Chondrocyte (in vitro differentiated cells): ENCODE data around the gene REEP6. TPM values are rescaled to one million over a fixed set of nuclear protein-coding genes. Genes with fewer than 3 reads are reported as not detected.

Source experiments
- DNase-seq: peaks from one replicate; pipeline ENCODE4 v3.0.0; 2021; ENCODE audit warnings: mixed read lengths, low spot score
- H3K27ac Mint-ChIP-seq: one replicate; pipeline ENCODE4 v1.8.0; 2021; ENCODE audit warnings: mild to moderate bottlenecking, moderate library complexity, mixed read lengths; ENCODE audit not compliant: unreplicated experiment
- H3K27me3 Mint-ChIP-seq: 2 replicates; pipeline ENCODE4 v1.8.0; 2021; ENCODE audit warnings: low read depth, mixed read lengths
- H3K36me3 Mint-ChIP-seq: 2 replicates; pipeline ENCODE4 v1.8.0; 2021; ENCODE audit warnings: low read depth, mixed read lengths
- H3K4me1 Mint-ChIP-seq: 2 replicates; pipeline ENCODE4 v1.8.0; 2021; ENCODE audit warnings: low read depth, mild to moderate bottlenecking, mixed read lengths
- H3K4me3 Mint-ChIP-seq: one replicate; pipeline ENCODE4 v1.8.0; 2021; ENCODE audit warnings: mild to moderate bottlenecking, moderate library complexity, mixed read lengths; ENCODE audit not compliant: unreplicated experiment
- H3K9me3 Mint-ChIP-seq: 2 replicates; pipeline ENCODE4 v1.8.0; 2021; ENCODE audit warnings: low read depth, mixed read lengths
- total RNA-seq: library from RNA; stranded (reverse); gene quantifications from 3 replicates; pipeline ENCODE4 v1.2.1, GENCODE V29; 2021
- TF ChIP-seq, protein P1 (sequence below): fragments of 200-600 bp; sonication (generic); IDR thresholded peaks from 2 replicates; pipeline ENCODE4 v1.5.0; 2021; ENCODE audit warnings: antibody characterized with exemption, mild to moderate bottlenecking, moderate library complexity

REEP6 gene
- total RNA-seq, 1 donor from 2014 or later: 2.8 TPM

DNA sequence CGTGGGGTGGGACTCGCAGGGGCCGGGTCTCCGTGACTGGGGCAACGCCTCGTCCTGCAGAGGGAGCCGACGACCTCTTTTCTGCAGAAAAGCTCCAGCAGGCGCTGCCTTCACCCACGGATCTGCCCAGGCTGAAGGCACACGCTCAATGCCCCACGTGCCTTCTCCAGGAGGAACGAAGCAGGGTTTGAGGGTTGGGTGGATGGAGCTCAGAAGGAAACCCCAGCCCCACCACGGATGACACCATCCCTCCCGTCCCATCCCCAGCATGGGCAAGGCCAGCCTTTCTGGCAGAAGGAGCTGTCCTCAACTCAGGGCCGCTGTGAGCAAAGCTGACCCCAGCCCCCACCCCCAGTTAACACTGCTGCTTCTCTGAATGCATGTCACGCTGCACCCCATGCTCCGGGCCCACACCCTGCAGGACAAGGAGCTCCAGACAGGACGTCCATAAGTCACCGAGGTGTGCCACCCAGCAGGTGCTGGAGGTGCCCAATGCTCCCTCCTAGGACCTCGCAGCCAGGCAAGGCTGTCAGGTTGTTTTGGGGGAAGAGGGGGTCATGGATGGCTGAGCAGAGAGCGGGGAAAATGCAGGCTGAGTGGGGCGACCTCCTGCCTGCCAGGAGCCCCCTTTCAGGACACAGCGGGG lies 19.3 kb upstream of the REEP6 start:
- Mint-ChIP-seq H3K4me1 (peaks cover 7% of the 10 kb centered on the region), H3K4me3 (no peak overlapping the region), H3K27me3 (peaks cover 2% of the 10 kb centered on the region), H3K36me3 (peaks cover 1% of the 10 kb centered on the region), H3K27ac (no peak overlapping the region), H3K9me3 (no peaks in the 10 kb centered on the region)
- TF ChIP-seq, protein P1, sequence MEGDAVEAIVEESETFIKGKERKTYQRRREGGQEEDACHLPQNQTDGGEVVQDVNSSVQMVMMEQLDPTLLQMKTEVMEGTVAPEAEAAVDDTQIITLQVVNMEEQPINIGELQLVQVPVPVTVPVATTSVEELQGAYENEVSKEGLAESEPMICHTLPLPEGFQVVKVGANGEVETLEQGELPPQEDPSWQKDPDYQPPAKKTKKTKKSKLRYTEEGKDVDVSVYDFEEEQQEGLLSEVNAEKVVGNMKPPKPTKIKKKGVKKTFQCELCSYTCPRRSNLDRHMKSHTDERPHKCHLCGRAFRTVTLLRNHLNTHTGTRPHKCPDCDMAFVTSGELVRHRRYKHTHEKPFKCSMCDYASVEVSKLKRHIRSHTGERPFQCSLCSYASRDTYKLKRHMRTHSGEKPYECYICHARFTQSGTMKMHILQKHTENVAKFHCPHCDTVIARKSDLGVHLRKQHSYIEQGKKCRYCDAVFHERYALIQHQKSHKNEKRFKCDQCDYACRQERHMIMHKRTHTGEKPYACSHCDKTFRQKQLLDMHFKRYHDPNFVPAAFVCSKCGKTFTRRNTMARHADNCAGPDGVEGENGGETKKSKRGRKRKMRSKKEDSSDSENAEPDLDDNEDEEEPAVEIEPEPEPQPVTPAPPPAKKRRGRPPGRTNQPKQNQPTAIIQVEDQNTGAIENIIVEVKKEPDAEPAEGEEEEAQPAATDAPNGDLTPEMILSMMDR: peak; percentile 55
- DNase-seq: no peak

DNA sequence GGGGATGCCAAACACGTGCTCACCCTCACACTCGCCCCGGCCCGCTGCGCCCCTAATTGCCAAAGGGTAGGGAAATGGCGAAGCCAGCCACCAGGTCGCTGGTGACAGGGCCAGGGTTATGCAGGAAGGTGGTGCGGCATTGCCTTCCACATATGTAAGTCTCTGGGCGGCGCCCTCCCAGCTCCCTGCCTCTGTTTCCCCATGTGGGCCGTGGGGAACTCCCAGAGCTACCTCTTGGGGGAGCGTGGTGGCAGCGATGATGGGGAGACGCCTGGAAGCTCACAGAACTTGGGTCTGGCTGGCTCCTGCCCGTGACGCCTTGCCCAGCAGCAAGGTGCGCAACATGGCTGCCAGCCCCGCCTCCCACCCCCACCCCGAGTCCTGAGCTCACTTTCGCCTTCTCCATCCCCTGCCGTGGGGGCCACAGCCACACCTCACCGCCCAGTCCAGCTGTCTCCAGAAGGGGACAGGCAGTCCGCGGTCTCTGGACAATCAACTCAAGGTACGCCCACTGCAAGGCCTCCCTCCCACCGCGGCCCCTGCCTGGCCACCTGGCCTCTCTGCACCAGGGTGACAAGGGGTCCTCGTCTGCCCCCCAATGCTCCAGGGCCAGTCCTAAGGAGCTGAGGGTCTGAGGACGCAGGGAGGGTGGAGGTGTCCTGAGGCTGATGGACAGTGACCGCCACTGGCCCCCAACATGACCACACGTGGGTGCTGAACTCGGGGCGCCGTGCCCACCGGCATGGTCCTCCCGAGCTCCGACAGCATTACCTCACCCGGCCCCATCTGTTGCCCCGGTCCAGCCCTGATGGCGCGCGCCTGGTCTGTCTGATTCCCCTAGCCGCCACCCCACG lies 18.5 kb upstream of the REEP6 start:
- Mint-ChIP-seq H3K27ac (no peak overlapping the region), H3K4me1 (peaks cover 10% of the 10 kb centered on the region), H3K4me3 (no peak overlapping the region), H3K27me3 (peaks cover 2% of the 10 kb centered on the region), H3K36me3 (peaks cover 3% of the 10 kb centered on the region), H3K9me3 (no peaks in the 10 kb centered on the region)
- DNase-seq: no peak
- TF ChIP-seq, protein P1: no peak

DNA sequence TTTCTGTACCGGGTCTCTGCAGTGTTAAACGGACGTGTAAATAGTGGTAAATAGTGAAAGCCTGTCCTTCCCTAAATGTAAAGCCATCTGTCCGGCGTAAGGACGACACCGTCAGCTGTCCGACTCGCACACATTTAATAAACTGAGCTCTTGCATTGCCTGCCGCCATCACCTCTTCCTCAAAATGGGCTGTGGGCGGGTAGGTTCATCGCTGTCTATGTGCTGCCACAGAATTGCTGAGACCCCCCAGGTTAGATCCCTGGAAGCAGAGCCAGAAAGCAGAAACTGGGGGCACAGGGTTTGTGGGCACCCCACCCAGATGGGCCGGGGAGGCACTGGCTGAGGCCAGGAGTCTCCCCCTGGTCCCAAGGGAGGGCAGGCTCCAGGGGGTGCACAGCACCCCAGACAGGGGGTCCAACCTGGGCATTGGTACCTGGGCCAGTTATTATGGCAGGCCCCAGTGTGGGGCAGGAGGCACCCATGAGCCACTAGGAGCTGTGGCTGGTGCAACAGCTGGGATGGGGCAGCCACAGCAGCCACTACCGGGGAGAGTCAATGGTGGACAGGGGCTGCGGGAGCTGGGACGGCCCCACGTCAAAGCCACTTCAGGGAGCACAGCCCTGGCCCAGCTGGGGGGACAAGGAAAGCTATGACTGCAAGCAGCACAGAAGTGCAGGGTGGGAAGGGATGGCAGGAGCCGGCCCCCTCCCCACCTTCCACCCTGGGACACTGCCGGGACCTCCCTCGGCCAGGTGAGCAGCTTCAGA lies 17.7 kb upstream of the REEP6 start:
- H3K27ac Mint-ChIP-seq: no peak overlapping the region
- H3K27me3 Mint-ChIP-seq: peaks cover 2% of the 10 kb centered on the region
- H3K4me3 Mint-ChIP-seq: no peak overlapping the region
- peaks cover 3% of the 10 kb centered on the region for H3K36me3 Mint-ChIP-seq
- peaks cover 18% of the 10 kb centered on the region for H3K4me1 Mint-ChIP-seq
- TF ChIP-seq, protein P1: no peak
- no peaks in the 10 kb centered on the region for H3K9me3 Mint-ChIP-seq
- DNase-seq: no peak

DNA sequence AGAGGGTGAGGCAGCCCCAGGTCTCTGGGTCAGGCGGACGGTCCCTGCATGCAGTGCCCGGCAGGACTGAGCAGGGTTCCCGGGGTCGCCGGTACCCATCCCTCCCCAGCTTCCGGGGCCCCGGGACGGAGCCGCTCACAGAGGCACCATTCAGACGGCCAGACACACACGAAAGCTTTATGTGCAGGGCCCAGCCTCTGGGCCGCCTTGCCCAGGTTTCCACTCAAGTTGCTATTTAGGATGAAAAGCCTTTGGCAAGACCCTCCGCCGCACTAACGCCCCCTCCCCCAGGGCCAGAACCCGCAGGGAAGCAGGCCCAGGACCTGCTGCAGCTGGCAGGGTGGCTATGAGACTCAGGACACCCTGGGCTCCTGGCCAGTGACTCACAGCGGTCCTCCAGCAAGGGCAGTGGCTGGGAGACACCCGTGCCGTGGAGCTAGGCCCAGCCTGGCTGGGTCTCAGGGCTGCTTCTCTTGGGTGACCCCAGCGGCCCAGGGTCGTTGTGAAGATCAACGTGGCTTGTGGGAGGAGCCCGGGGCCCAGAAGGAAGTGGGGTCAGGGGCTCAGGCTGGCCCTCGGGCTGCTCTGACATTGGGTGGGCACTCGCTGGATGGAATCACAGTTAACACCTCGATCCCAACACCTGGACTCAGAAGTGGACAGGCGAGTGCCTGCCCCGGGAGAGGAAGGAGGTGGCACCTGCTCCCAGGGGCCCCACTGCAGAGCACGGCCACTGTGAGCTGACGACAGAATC lies 16.8 kb upstream of the REEP6 start:
- Mint-ChIP-seq H3K27me3 (peaks cover 2% of the 10 kb centered on the region), H3K36me3 (peaks cover 4% of the 10 kb centered on the region), H3K4me3 (no peak overlapping the region), H3K9me3 (no peaks in the 10 kb centered on the region), H3K27ac (no peak overlapping the region), H3K4me1 (peaks cover 22% of the 10 kb centered on the region)
- TF ChIP-seq, protein P1: no peak
- no peak for DNase-seq
